GM12865 (cell line): ENCODE data around the gene ATP1A1.

Source experiments
- DNase-seq: peaks from one replicate; pipeline ENCODE4 v3.0.0; 2010; ENCODE audit warnings: low read depth
- H3K4me3 ChIP-seq: 2 replicates; pipeline ENCODE4 v1.5.1; 2011; ENCODE audit warnings: mild to moderate bottlenecking, low read depth, low read length, control low read depth
- TF ChIP-seq, protein P1 (sequence below): IDR thresholded peaks from 2 replicates; pipeline ENCODE4 v1.5.1; 2011; ENCODE audit warnings: low read length, control low read depth, low read depth, inconsistent platforms; ENCODE audit not compliant: insufficient read depth; ENCODE audit errors: missing control alignments

The ATP1A1 gene

DNA sequence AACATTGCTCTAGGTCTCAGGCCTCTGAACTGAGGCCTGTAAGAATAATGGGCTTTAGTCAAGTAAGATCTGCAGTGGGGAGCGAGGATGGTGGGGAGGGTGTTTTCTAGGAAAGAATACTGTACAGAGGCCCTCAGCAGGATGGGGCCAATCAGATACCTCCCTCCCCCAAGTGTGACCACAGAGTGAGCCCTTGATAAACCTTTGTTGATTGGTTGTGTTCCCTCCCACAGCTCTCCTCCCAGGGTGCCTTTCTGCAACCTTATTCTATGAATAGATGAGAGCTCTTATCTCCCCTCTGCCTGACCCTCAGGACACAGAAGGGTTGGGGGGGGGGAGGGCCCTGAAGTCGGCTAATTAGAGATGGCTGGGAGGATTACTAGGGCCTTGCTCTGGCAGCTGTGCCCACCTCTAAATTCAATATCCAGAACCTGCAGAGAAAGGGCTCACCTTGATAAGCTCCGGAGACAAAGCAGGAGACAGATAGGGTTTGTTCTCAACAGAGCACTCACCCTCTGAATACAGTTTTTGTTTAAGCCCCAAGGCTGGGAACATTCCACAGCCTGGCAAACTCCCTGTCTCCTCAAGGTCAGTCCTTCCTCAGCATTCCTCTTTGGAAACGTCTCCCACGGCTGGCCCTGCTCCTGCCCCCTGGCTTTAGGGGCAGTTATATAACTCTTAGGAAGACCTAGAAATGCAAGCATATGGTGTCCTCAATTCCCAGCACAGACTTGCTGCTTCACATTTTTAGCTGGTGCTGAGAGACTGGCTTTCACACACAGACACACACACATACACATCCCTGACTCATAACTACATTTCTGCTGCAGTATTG, 42.9 kb downstream of the ATP1A1 start:
- no peak overlapping the region for H3K4me3 ChIP-seq
- DNase-seq, result no peak
- TF ChIP-seq, protein P1, sequence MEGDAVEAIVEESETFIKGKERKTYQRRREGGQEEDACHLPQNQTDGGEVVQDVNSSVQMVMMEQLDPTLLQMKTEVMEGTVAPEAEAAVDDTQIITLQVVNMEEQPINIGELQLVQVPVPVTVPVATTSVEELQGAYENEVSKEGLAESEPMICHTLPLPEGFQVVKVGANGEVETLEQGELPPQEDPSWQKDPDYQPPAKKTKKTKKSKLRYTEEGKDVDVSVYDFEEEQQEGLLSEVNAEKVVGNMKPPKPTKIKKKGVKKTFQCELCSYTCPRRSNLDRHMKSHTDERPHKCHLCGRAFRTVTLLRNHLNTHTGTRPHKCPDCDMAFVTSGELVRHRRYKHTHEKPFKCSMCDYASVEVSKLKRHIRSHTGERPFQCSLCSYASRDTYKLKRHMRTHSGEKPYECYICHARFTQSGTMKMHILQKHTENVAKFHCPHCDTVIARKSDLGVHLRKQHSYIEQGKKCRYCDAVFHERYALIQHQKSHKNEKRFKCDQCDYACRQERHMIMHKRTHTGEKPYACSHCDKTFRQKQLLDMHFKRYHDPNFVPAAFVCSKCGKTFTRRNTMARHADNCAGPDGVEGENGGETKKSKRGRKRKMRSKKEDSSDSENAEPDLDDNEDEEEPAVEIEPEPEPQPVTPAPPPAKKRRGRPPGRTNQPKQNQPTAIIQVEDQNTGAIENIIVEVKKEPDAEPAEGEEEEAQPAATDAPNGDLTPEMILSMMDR, result no peak

DNA sequence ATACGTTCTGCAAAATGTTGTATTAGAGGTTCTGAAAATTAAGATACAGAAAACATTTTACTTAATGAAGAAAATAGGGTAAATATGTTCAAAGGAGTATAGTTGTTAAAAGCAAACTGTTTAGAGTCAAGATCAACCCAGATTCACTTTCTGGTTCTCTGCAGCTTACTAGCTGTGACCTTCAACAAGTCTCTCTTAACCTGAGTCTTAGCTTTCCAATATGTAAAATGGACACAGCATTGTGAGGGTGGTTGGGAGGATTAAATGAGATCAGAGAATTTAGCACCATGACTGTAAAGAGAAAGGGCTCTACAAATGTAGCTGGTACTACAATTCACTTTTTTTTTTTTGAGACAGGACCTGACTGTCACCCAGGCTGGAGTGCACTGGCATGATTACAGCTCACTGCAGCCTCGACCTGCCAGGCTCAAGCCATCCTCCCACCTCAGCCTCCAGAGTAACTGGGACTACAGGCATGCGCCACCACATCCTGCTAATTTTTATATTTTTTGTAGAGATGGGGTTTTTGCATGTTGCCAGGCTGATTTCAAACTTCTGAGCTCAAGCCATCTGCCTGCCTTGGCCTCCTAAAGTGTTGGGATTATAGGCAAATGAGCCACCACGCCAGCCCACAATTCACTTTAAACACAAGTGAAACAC, 43.9 kb downstream of the ATP1A1 start:
- no peak overlapping the region for H3K4me3 ChIP-seq
- DNase-seq, result no peak
- TF ChIP-seq, protein P1, result no peak

DNA sequence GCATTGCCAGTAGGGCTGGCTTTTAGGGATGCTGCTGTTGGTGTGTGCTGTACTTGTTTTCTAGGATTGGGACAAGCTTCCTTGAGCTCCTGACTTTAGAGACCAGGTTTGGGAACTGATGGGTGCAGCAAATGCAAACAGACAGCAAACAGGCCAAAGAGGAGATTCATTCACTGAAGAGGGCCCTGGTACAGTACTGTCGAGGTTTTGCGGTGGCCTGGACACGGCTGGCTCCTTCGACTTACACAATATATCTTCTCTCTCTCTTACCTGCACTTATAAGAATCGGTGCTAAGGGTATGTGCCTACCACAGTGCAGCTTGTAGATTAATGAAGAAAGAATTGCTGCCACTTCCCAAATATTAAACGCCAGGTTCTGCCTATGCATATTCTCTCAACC, 44.6 kb downstream of the ATP1A1 start:
- DNase-seq, result no peak
- TF ChIP-seq, protein P1, result no peak
- peak overlapping the region; percentile 87 for H3K4me3 ChIP-seq

DNA sequence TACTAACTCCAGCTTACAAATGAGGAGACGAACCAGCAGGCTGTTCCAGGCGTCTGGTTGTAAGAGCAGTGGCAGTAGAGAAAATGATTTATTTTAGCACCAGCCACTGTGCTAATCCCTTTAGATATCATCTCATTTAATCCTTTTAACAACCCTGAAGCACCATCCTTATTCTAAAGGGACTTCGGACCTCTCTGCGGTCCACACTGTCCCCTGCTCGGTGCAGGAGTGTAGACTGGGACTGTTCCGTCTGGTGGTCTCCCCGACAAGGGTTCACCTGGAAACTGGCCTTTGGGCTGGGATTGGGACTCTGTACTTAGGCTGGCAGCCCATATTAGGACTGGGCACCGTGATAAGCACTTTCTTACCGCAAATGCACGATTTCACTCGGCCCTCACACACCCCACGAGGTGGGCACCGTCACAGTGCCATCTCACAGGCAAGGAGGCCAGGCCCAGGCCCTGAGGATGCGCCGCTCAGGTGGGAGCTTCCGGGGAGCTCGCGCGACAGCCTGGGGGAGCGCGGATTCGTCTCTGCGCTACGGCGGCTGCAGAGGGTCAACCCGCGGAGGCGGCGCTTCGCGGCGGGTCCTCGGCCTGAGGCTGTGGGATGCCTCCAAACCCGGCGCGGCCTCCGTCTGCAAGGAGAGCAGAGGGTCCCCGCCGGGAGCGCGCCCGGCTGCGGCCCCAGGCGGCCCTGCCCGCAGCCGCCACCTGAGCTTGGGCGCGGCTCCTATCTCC, 45.2 kb downstream of the ATP1A1 start:
- peak; percentile 95 for DNase-seq
- H3K4me3 ChIP-seq, result peak overlapping the region; percentile 87
- TF ChIP-seq, protein P1, result no peak

DNA sequence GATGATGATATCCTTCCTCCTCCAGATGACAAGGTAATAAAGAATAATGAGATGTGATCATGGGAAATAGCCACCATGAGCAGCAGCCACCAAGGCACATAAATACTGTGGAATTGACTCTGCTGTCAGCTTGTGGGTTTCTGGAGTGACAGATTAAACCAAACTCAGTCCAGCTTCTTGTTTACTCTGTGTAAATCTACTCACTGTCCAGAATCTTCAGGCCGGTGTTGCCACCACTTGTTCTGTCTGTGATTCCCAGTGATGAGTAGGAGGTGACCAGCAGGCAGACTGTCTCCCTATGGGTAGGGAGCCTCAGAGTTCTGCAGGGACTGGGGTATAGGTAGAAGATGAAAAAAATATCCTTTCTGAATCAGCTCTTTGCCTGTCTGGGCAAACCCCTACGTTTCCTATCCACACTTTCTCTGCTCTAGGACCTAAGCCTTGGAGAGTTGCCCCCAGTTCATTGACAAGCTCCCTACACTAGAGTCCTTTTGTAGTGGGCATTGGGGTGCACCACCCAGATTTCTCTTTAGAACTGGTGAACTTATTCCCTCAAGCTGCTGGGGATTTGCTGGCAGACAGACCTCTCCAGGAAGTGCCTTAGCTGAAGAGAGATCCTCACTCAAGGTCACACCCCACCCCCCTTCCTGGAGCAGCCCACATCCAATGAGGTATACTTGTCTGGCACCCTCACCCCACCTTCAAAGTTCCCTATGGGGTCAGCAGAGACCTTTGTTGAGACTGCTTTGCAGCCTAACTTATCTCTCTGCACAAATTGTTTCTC, 47.6 kb downstream of the ATP1A1 start:
- DNase-seq, result no peak
- TF ChIP-seq, protein P1, result no peak
- no peak overlapping the region for H3K4me3 ChIP-seq

DNA sequence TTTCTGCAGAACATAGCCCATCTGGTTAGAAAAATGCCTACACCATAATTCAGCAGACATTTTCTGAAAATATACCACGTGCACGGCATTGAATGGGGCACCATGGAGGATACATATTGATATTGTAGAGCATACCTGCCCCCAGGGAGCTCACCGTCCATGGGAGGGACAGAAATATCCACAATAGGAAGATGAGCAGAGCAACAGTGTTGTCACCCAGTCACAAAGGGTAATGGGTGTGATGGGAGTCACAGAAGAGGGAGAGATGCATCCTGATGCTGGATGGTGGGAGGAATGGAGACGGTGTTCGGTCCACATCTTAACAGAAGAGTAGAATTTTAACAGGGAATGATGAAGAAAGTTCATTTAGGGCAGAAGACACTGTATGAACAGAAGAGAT, 51.4 kb downstream of the ATP1A1 start:
- TF ChIP-seq, protein P1, result no peak
- no peak overlapping the region for H3K4me3 ChIP-seq
- no peak for DNase-seq
